ENCODE results near the gene DTYMK. TPM values are rescaled to one million over a fixed set of nuclear protein-coding genes. Genes with fewer than 3 reads are reported as not detected.
A peak's percentile ranks its signal among the peaks of the same experiment; 100 is the strongest.

Gene DTYMK
- total and polyA plus RNA-seq, 7 donors: 6.4 to 24.6 (median 8.1) TPM

DNA sequence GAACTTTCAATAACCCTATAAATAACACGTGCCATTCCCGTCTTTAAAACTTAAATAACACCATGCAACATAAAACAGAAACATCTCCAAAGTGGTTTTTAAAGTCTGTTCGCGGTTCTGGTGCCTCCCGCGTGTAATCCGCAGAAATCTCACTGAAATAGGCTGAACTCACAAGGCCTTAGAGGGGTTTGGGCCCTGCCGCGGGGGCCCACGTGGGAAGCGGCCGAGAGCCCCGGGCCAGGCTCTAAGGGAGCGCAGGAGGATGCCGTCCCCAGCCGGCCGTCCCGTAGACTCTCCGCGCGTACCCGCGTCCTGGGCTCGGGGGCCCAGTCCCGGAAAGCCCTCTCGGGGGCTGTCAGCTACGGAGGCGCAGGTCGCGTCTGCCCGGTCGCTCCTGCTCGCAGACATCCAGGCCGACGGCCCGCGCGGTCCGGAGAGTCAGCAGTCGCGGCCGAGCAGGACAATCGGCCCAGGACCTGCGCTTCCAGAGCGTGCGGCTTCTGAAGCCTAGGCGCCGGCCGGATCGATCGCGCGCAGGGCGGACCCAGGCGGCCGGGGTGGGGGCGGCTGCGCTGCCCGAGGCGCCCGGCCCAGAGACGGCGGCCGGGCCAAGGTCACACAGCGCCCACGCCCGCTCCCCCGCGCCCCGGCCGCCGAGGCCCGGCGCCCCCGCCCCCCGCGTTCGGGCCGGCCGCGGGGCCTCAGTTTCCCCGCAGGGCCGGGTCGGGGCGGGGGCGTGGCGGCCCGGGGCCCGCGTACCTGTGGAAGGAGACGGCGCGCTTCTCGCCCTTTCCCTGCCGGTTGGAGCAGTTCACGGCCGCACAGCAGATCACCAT is 50.2 kb downstream of the DTYMK start:
- 1% methylated on average over 46 to 97 of the region's 97 CpGs for WGBS, 3 donors
- intact Hi-C loops (cut with DNase I): loop anchor here in 1 of 2 donors (10.0 kb wide), 1 partner anchor 272 kb away; no protein-coding TSS in a partner anchor

DNA sequence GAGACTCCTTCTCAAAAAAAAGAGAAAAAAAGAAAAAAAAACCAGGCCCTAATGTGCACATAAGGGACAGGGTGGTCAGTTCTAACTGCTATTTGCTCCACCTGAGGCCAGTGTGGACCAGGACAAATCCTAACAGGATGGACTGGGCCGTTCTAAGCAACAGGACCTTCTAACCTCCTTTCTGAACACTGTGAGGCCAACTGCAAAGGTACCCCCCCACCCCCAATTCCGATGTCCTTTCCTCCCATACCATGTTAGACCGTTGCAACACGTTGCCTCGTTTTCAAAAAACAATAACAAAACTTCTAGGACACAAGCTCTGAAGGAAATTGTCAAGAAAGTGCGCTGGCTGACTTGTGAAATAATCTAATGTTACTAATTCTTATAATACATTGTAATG is 50.9 kb downstream of the DTYMK start:
- Histone ChIP-seq H3K27me3 (ENCODE audit: insufficient read depth in 3 of 3, low read length in 2 of 3) (no peaks in the 10 kb centered on the region), H3K4me1 (peaks cover 24% of the 10 kb centered on the region), H3K27ac (peak overlapping the region; percentile 99), H3K4me3 (peak overlapping the region; percentile 87), H3K36me3 (ENCODE audit: insufficient read depth in 1 of 2, low read depth in 1 of 2) (peaks cover 0 to 44% of the 10 kb centered on the region in 2 donors), H3K9me3 (peaks cover 5% of the 10 kb centered on the region)
- DNase-seq (no peak), ATAC-seq (no peak)
- 20 to 23% (median 23%) methylated on average over 6 of the region's 6 CpGs for WGBS, 3 donors
- intact Hi-C loops (cut with DNase I): loop anchor here in 1 of 2 donors (10.0 kb wide), 1 partner anchor 271 kb away; no protein-coding TSS in a partner anchor
- TF ChIP-seq CTCF (IDR thresholded peaks at IDR 0.05): no peak

More for the DNA sequence above, 50.2 kb downstream of the DTYMK start:
- TF ChIP-seq CTCF (IDR thresholded peaks at IDR 0.05): no peak
- H3K4me3 ChIP-seq: peak overlapping the region; percentile 87
- peaks cover 0 to 39% of the 10 kb centered on the region in 2 donors for H3K36me3 ChIP-seq (ENCODE audit: insufficient read depth in 1 of 2, low read depth in 1 of 2)
- peak; percentile 13 to 28 (median 20) for ATAC-seq
- peak; percentile 55 to 69 for DNase-seq
- peaks cover 5% of the 10 kb centered on the region for H3K9me3 ChIP-seq
- no peaks in the 10 kb centered on the region for H3K27me3 ChIP-seq (ENCODE audit: insufficient read depth in 3 of 3, low read length in 2 of 3)
- H3K4me1 ChIP-seq: peaks cover 25% of the 10 kb centered on the region
- H3K27ac ChIP-seq: peak overlapping the region; percentile 99

GRCh38 chr2:241633561-241633960 is 53.1 kb downstream of the DTYMK start:
- WGBS, 3 donors: 88 to 92% (median 90%) methylated on average over 17 of the region's 17 CpGs
- DNase-seq: no peak
- intact Hi-C loops (cut with DNase I): loop anchor here in 1 of 2 donors (10.0 kb wide), 1 partner anchor 269 kb away; no protein-coding TSS in a partner anchor

DNA sequence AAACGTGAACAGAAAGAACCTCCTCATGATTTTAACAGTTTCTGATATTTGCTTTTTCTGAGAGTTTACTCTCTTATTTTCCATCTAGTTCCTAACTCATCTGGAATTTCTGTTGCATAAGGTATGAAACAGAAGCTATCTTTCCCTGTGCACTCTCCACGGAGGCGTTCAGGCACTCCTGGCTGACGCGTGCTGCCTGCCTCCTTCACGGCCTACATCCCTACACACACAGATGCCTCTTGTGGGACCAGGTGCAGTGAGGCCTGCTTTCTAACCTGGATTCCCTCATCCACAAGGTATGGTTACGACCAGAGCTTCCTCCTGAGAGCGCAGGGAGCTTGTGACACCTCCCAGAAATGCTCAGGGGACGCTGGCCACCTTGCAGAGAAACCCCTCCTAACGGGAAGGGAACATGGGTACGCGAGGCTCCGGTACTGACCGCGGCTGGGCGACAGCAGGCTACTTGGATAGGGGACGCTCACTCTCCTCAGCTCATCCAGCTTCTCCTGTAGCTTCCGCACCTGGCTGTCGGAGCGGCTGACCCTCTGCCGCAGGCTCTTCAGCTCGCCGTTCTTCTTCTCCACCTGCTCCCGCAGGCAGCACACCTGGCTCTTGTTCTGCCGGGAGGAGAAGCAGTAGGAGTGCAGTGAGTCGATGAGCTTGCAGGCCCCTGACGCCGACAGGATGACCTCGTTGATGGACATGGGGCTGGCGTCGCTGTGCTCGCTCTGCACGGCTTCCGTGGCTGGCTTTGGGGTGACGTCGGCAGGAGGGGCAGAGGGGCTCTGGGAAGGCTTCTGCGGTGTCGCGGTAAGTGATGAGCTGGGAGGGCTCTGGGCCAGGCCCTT is 53.9 kb downstream of the DTYMK start:
- Histone ChIP-seq H3K27ac (no peak overlapping the region), H3K9me3 (no peaks in the 10 kb centered on the region), H3K4me1 (peaks cover 16% of the 10 kb centered on the region), H3K27me3 (ENCODE audit: insufficient read depth in 3 of 3, low read length in 2 of 3) (no peaks in the 10 kb centered on the region), H3K36me3 (ENCODE audit: insufficient read depth in 1 of 2, low read depth in 1 of 2) (peaks cover 0 to 47% of the 10 kb centered on the region in 2 donors), H3K4me3 (no peak overlapping the region)
- DNase-seq (no peak), ATAC-seq (no peak)
- intact Hi-C loops (cut with DNase I): loop anchor here in 1 of 2 donors (10.0 kb wide), 1 partner anchor 268 kb away; no protein-coding TSS in a partner anchor
- TF ChIP-seq CTCF (IDR thresholded peaks at IDR 0.05): no peak
- WGBS, 3 donors: 93 to 97% (median 94%) methylated on average over 39 of the region's 39 CpGs

More at GRCh38 chr2:241633561-241633960, 53.1 kb downstream of the DTYMK start:
- Histone ChIP-seq H3K4me1 (peaks cover 21% of the 10 kb centered on the region), H3K27ac (no peak overlapping the region), H3K4me3 (no peak overlapping the region), H3K27me3 (ENCODE audit: insufficient read depth in 3 of 3, low read length in 2 of 3) (no peaks in the 10 kb centered on the region), H3K36me3 (ENCODE audit: insufficient read depth in 1 of 2, low read depth in 1 of 2) (peaks cover 0 to 44% of the 10 kb centered on the region in 2 donors), H3K9me3 (no peaks in the 10 kb centered on the region)
- ATAC-seq: no peak
- no peak for TF ChIP-seq CTCF (IDR thresholded peaks at IDR 0.05)

Measured in psoas muscle (tissue), 8 donors.